D721Med (cell line): ENCODE measurements around the gene ETFA.

ENCODE experiments used
- DNase-seq: peaks from one replicate; pipeline ENCODE4 v3.0.0; 2011; ENCODE audit warnings: low spot score; ENCODE audit not compliant: insufficient read length
- FAIRE-seq: peaks from 2 replicates; lab custom pipeline; 2011; peaks lifted over from hg19 to GRCh38; lab: Jason Lieb, UNC
- CTCF ChIP-seq: IDR thresholded peaks from 2 replicates; pipeline ENCODE4 v1.5.1; 2012; ENCODE audit warnings: mild to moderate bottlenecking, control low read depth; ENCODE audit not compliant: insufficient read depth; ENCODE audit errors: missing control alignments

Gene ETFA

GRCh38 chr15:76260246-76260938 lies 50.9 kb downstream of the ETFA start:
- no peak for FAIRE-seq
- no peak for DNase-seq
- no peak for TF ChIP-seq CTCF

DNA sequence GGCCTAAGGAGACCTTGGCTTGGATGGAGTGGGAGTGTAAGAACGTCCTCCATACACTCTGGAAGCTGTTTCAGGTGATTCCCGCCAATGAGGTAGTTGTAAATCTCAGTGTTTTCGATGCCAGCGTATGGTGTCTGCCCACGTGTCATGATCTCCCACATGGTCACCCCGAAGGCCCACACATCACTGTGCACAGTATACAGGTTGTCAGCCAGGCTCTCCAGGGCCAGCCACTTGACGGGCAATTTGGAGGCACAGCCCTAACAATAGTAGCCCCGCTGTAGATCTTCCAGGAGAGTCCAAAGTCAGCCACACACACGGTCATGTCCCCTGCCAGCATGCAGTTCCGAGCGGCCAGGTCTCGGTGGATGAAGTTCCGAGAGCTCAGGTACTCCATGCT lies 51.9 kb downstream of the ETFA start:
- no peak for FAIRE-seq

DNA sequence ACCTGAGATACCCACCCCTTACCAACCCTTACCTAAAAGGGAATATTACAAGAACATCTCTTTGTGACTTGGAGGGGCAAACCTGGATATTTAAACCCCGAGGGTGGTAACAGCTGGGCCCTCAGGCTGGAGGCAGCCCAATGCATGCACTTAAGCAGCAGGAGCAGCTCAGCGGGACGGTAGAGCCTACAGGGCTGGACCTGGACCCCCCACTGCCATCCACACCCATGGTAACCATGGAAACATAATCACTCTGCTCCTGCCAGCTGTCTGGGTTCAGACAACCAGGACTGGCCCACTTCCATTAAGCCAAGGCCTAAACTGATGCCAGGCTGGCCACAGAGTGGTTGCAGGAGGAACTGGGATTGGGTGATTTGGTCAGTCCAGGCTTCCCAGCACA lies 52.8 kb downstream of the ETFA start:
- FAIRE-seq (no peak), DNase-seq (no peak)
- TF ChIP-seq CTCF = no peak

More for the DNA sequence above, 51.9 kb downstream of the ETFA start:
- TF ChIP-seq CTCF = no peak
- DNase-seq = no peak

- no peak for DNase-seq
- no peak for TF ChIP-seq CTCF
- no peak for FAIRE-seq
Observed at GRCh38 chr15:76253691-76254473, 57.4 kb downstream of the ETFA start.

DNA sequence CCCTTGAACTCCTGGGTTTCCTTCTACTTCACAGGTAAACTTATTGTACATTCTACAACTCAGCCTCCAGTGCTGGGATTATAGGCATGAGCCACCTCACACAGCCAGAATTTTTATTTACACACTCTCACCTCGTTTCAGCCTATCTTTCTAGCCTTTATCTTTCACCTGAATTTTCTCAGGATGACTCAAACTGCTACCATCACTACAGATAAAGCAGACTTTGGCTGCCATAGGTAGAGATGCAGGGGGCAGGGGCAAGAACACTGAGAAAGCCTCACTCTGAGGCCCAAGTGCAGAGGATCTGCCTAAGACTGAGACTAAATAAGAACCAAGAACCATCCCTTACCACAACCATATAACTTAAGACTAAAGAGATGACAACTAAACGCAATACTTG lies 59.0 kb downstream of the ETFA start:
- no peak for DNase-seq
- FAIRE-seq = no peak
- TF ChIP-seq CTCF = no peak

- FAIRE-seq = no peak
- DNase-seq = no peak
- TF ChIP-seq CTCF = no peak
Observed at GRCh38 chr15:76251717-76252116, 59.6 kb downstream of the ETFA start.
